Superior temporal gyrus (tissue), 1 donor: ENCODE data around the gene DSCAML1.

Source experiments
- DNase-seq: peaks from one replicate; pipeline ENCODE4 v3.0.0-alpha.2; 2016; ENCODE audit errors: extremely low spot score

Gene DSCAML1, protein sequence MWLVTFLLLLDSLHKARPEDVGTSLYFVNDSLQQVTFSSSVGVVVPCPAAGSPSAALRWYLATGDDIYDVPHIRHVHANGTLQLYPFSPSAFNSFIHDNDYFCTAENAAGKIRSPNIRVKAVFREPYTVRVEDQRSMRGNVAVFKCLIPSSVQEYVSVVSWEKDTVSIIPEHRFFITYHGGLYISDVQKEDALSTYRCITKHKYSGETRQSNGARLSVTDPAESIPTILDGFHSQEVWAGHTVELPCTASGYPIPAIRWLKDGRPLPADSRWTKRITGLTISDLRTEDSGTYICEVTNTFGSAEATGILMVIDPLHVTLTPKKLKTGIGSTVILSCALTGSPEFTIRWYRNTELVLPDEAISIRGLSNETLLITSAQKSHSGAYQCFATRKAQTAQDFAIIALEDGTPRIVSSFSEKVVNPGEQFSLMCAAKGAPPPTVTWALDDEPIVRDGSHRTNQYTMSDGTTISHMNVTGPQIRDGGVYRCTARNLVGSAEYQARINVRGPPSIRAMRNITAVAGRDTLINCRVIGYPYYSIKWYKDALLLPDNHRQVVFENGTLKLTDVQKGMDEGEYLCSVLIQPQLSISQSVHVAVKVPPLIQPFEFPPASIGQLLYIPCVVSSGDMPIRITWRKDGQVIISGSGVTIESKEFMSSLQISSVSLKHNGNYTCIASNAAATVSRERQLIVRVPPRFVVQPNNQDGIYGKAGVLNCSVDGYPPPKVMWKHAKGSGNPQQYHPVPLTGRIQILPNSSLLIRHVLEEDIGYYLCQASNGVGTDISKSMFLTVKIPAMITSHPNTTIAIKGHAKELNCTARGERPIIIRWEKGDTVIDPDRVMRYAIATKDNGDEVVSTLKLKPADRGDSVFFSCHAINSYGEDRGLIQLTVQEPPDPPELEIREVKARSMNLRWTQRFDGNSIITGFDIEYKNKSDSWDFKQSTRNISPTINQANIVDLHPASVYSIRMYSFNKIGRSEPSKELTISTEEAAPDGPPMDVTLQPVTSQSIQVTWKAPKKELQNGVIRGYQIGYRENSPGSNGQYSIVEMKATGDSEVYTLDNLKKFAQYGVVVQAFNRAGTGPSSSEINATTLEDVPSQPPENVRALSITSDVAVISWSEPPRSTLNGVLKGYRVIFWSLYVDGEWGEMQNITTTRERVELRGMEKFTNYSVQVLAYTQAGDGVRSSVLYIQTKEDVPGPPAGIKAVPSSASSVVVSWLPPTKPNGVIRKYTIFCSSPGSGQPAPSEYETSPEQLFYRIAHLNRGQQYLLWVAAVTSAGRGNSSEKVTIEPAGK (N-terminal part only)

DNA sequence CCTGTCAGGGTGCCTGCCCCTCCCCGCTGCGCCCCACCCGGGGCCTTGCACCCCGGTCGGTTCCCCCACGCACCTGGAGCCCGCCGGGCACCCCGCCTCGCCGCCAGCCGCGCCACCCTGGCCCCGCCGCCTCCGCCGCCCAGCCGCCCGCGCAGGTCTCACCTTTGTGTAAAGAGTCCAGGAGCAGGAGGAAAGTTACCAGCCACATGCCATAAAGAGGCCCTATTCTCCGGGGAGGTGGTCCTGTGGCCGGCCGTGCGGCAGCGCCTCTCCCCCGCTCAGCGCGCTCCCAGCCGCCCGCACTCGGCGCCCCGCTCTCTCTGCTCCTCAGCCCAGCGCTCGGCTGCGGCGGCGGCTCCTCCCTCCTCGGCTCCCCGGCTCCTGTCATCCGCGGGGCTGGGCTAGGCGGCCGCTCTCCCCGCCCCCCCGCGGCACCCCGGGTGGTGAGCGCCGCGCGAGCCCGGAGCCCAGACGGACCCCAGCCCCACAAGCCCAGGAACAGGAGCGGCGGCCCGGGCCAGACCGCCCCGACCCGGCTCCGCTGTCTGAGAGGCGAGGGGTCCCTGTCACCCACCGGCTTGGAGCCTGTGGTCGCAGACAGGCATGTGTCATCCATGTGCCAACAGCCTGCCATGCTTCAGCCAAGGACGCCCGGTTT lies at the start of gene DSCAML1:
Gene DSCAML1, minus strand, starts transcription at position 345 of the 658 bp plus-strand sequence. Its CDS starts 137 bp downstream, at position 208.
- DNase-seq: peak; percentile 67

GRCh38 chr11:117843666-117844484 lies 46.9 kb upstream of the DSCAML1 start:
- peak; percentile 91 for DNase-seq

GRCh38 chr11:117842131-117842941 lies 45.3 kb upstream of the DSCAML1 start:
- DNase-seq: no peak

DNA sequence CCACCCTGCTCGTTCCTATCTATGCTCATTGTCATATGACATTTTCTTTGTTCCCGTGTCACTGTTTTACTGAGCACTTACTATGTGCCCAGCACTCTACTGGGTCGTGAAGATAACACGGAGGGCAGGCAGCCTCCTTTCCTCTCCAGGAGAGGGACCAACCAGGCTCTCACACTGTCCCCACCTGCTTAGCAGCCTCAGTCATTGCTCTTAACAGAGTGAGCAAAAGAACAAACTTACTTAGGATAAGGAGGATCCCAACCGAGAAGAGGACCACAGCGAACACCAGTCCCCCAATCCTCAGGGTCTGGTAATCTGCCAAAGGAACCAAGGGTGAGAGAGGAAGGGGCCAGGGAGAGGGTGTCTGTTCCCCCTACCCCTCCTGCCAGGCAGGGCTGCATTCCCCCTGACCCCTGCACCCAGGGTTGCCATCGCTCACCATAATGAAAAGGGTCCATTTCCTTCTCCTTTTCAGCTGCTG lies 44.6 kb upstream of the DSCAML1 start:
- no peak for DNase-seq

- no peak for DNase-seq
Observed at GRCh38 chr11:117840881-117841550, 44.0 kb upstream of the DSCAML1 start.

- no peak for DNase-seq
Observed at GRCh38 chr11:117839936-117840813, 43.2 kb upstream of the DSCAML1 start.

DNA sequence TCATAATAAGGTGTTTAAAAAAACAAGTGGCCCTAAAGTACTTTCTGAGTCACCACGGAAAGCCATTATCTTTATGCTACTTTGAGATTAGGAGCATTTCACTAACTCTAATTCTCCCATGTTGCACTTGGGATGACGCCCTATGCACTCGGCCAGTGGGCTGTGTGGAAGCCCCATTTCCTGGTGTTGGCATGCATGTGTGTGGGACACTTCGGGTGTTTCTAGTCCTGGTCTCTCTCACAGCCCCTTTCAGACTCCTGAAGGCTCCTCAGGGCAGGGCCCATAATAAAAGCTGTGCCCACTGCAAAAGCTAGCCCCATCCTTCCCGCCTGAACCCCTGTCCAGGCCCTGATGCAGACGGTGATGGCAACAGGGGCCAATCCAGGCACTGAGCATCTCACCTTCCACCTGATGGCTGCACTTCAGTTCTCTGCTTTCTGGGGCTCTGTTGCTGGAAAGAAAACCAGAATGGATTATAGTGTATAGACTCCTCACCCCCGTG lies 42.4 kb upstream of the DSCAML1 start:
- DNase-seq: no peak

DNA sequence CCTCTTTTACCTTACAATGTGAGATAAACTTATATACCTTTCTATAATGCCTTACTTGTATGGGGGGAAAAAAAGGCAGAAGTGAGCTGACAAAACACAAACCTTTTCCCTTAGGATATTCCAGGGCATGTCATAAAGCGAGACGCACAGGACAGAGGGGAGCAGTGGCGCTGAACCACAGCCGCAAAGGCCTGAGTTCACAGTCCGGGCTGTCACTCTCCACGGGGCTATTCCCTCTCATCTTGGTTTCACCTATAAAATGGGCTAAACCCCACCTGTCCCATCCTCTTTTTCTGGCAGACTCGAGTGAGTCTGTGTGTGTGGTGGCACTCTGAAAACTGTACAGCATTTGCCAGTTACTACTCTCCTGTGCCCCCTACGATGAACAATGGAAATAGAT lies 41.9 kb upstream of the DSCAML1 start:
- DNase-seq: no peak

- DNase-seq: no peak
Observed at GRCh38 chr11:117837791-117838190, 40.8 kb upstream of the DSCAML1 start.

DNA sequence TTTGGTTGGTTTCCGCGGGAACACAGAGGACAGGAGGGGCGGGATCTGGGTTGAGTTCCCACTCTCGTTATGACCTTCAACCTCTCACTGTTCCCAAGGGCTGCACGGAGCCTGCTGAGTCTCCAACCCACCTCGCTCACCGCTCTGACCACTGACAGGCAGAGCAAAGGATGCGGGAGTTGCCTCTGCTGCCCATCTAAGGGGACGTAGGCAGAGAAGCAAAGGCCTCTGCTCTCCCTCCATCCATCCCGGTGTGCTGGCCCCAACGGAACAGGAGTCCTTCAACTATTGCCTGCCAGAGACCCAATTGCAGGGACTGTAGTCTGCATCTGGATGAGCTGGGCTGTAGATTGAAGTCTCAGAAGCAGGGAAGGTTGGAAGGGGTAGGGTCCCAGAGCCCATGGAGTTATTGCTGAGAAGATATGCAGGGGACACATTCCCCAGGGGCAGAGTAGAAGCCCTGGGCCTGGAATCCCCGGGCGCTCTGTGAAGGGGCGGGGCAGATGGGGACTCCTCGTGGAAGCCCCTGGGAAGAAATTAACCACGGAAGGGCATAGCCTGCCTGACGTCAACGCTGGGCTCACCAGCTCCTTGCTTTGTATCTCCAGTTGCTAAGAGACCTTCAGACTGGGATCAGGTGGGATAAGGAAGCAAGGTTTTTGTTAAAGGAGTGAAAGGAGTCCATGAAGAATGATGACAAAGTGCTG lies 40.2 kb upstream of the DSCAML1 start:
- no peak for DNase-seq

- DNase-seq: no peak
Observed at GRCh38 chr11:117836077-117836960, 39.3 kb upstream of the DSCAML1 start.

DNA sequence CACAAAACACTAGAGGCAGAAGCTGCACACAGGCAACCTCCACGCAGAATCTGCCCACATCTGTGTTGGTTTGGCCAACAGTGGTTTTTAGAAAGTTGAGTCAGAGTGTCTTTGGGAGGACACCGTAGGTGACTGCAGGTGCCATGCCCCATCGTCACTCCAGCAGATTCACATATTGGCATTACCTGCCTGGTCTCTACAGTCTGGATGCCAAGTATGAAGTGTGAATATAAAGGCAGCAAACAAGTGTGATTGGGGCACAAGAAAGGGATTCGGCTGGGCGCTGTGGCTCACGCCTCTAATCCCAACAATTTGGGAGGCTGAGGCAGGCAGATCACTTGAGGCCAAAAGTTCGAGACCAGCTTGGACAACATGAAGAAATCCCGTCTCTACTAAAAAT lies 38.6 kb upstream of the DSCAML1 start:
- DNase-seq: no peak

GRCh38 chr11:117834838-117835443 lies 37.9 kb upstream of the DSCAML1 start:
- no peak for DNase-seq

GRCh38 chr11:117834068-117834810 lies 37.2 kb upstream of the DSCAML1 start:
- no peak for DNase-seq

- DNase-seq: no peak
Observed at GRCh38 chr11:117833401-117833891, 36.4 kb upstream of the DSCAML1 start.
